ENCODE measurements around the gene LUZP2. TPM values are rescaled to one million over a fixed set of nuclear protein-coding genes. Genes with fewer than 3 reads are reported as not detected.

The LUZP2 gene
- total RNA-seq, 1 experiment from 2014 or later = not detected

GRCh38 chr11:24833573-24833972 lies 336.7 kb downstream of the LUZP2 start:
- DNase-seq = no peak
- H3K27ac Mint-ChIP-seq (ENCODE audit: unreplicated experiment) = no peak overlapping the region
- no peak overlapping the region for H3K4me3 Mint-ChIP-seq (ENCODE audit: unreplicated experiment)
- no peaks in the 10 kb centered on the region for H3K27me3 ChIP-seq (replicated peaks; ENCODE audit: control insufficient read depth, insufficient read depth, low read length)
- H3K36me3 Mint-ChIP-seq (ENCODE audit: insufficient read depth, unreplicated experiment) = peaks cover 6% of the 10 kb centered on the region
- POLR2A ChIA-PET = no interaction called here
- CTCF ChIA-PET = interaction anchor here (0.6 kb wide), 1 partner anchor 1019 kb away, joined by 3 read pairs; no protein-coding TSS in a partner anchor
- no peaks in the 10 kb centered on the region for H3K9me3 Mint-ChIP-seq (ENCODE audit: unreplicated experiment)
- no TSS peak for BruUV-seq (replicated peaks)
- H3K4me1 ChIP-seq = no peaks in the 10 kb centered on the region
- intact Hi-C loops (cut with micrococcal nuclease; ENCODE audit: unreplicated experiment) = no loop called here
- TF ChIP-seq CTCF (IDR thresholded peaks at IDR 0.05; ENCODE audit: insufficient read depth in 1 of 2, low read depth in 1 of 2, low read length in 1 of 2, severe bottlenecking in 1 of 2, unreplicated experiment in 1 of 2) = no peak
- H3K4me3 ChIP-seq (ENCODE audit: low read depth, low read length) = no peak overlapping the region
- H3K4me1 Mint-ChIP-seq (ENCODE audit: low read depth, unreplicated experiment) = peaks cover 8% of the 10 kb centered on the region
- no peaks in the 10 kb centered on the region for H3K27me3 Mint-ChIP-seq (ENCODE audit: insufficient read depth, unreplicated experiment)
- H3K9me3 ChIP-seq = no peaks in the 10 kb centered on the region
- no peaks in the 10 kb centered on the region for H3K36me3 ChIP-seq (ENCODE audit: control insufficient read depth, insufficient read depth, low read length)

GRCh38 chr11:24837112-24837511 lies 340.3 kb downstream of the LUZP2 start:
- no TSS peak for BruUV-seq (replicated peaks)
- no peaks in the 10 kb centered on the region for H3K4me1 Mint-ChIP-seq (ENCODE audit: low read depth, unreplicated experiment)

GRCh38 chr11:24842308-24842707 lies 345.5 kb downstream of the LUZP2 start:
- BruUV-seq (replicated peaks) = no TSS peak
- Histone ChIP-seq H3K27me3 (replicated peaks; ENCODE audit: control insufficient read depth, insufficient read depth, low read length) (no peaks in the 10 kb centered on the region), H3K4me3 (ENCODE audit: low read depth, low read length) (no peak overlapping the region), H3K4me1 (no peaks in the 10 kb centered on the region), H3K36me3 (ENCODE audit: control insufficient read depth, insufficient read depth, low read length) (no peaks in the 10 kb centered on the region), H3K9me3 (no peaks in the 10 kb centered on the region)
- Mint-ChIP-seq H3K36me3 (ENCODE audit: insufficient read depth, unreplicated experiment) (no peaks in the 10 kb centered on the region), H3K27ac (ENCODE audit: unreplicated experiment) (no peak overlapping the region), H3K27me3 (ENCODE audit: insufficient read depth, unreplicated experiment) (no peaks in the 10 kb centered on the region), H3K9me3 (ENCODE audit: unreplicated experiment) (no peaks in the 10 kb centered on the region), H3K4me1 (ENCODE audit: low read depth, unreplicated experiment) (no peaks in the 10 kb centered on the region), H3K4me3 (ENCODE audit: unreplicated experiment) (no peak overlapping the region)
- no peak for DNase-seq
- ChIA-PET CTCF (no interaction called here), POLR2A (no interaction called here)
- intact Hi-C loops (cut with micrococcal nuclease; ENCODE audit: unreplicated experiment) = no loop called here
- TF ChIP-seq CTCF (IDR thresholded peaks at IDR 0.05; ENCODE audit: insufficient read depth in 1 of 2, low read depth in 1 of 2, low read length in 1 of 2, severe bottlenecking in 1 of 2, unreplicated experiment in 1 of 2) = no peak

More at GRCh38 chr11:24837112-24837511, 340.3 kb downstream of the LUZP2 start:
- no peak for DNase-seq
- Mint-ChIP-seq H3K36me3 (ENCODE audit: insufficient read depth, unreplicated experiment) (no peaks in the 10 kb centered on the region), H3K27ac (ENCODE audit: unreplicated experiment) (no peak overlapping the region), H3K9me3 (ENCODE audit: unreplicated experiment) (no peaks in the 10 kb centered on the region), H3K4me3 (ENCODE audit: unreplicated experiment) (no peak overlapping the region), H3K27me3 (ENCODE audit: insufficient read depth, unreplicated experiment) (no peaks in the 10 kb centered on the region)
- no peak for TF ChIP-seq CTCF (IDR thresholded peaks at IDR 0.05; ENCODE audit: insufficient read depth in 1 of 2, low read depth in 1 of 2, low read length in 1 of 2, severe bottlenecking in 1 of 2, unreplicated experiment in 1 of 2)
- H3K9me3 ChIP-seq = no peaks in the 10 kb centered on the region
- H3K36me3 ChIP-seq (ENCODE audit: control insufficient read depth, insufficient read depth, low read length) = no peaks in the 10 kb centered on the region
- H3K4me3 ChIP-seq (ENCODE audit: low read depth, low read length) = no peak overlapping the region
- no peaks in the 10 kb centered on the region for H3K4me1 ChIP-seq
- no peaks in the 10 kb centered on the region for H3K27me3 ChIP-seq (replicated peaks; ENCODE audit: control insufficient read depth, insufficient read depth, low read length)
- intact Hi-C loops (cut with micrococcal nuclease; ENCODE audit: unreplicated experiment) = no loop called here
- ChIA-PET POLR2A (no interaction called here), CTCF (no interaction called here)

Measured in Caco-2 (cell line).